Natural killer cell (primary cell): Measurements from ENCODE around the gene KRT37. TPM values are rescaled to one million over a fixed set of nuclear protein-coding genes. Genes with fewer than 3 reads are reported as not detected.
A peak's percentile ranks its signal among the peaks of the same experiment; 100 is the strongest.

ENCODE experiments used
- ATAC-seq, 3 donors: fragments of 150-1000 bp in 2 of 3; fragments of 200-7000 bp in 1 of 3; cut with Tn5 transposase; 1 replicate in 1 of 3; 2 replicates in 2 of 3; pipeline ENCODE4 v1.10.0; 2021; ENCODE audit warnings: mild to moderate bottlenecking in 2 of 3, moderate library complexity in 2 of 3
- DNase-seq, 2 donors: peaks; one replicate each; pipeline versions ENCODE4 v3.0.0 to v3.0.0-alpha.2; 2013 to 2021; ENCODE audit warnings: mixed read lengths in 1 of 2
- H3K27ac ChIP-seq: one replicate; pipeline ENCODE4 v1.5.1; 2013; ENCODE audit warnings: mild to moderate bottlenecking, low read length
- H3K27me3 ChIP-seq: one replicate; pipeline ENCODE4 v1.6.1; 2013; ENCODE audit warnings: low read length; ENCODE audit not compliant: control insufficient read depth, insufficient read depth
- H3K36me3 ChIP-seq: one replicate; pipeline ENCODE4 v1.6.1; 2013; ENCODE audit warnings: low read length; ENCODE audit not compliant: control insufficient read depth, insufficient read depth
- H3K4me1 ChIP-seq: one replicate; pipeline ENCODE4 v1.6.1; 2013; ENCODE audit warnings: low read length; ENCODE audit not compliant: control insufficient read depth, insufficient read depth
- H3K4me3 ChIP-seq: one replicate; pipeline ENCODE4 v1.5.1; 2013; ENCODE audit warnings: low read length
- H3K9me3 ChIP-seq: one replicate; pipeline ENCODE4 v1.6.1; 2013; ENCODE audit warnings: low read length; ENCODE audit not compliant: control insufficient read depth, insufficient read depth
- H3K27ac Mint-ChIP-seq, 2 donors: one replicate each; pipeline ENCODE4 v1.8.0; 2022; ENCODE audit warnings: mild to moderate bottlenecking in 2 of 2, mixed read lengths in 2 of 2, moderate library complexity in 1 of 2
- H3K27me3 Mint-ChIP-seq, 2 donors: one replicate each; pipeline ENCODE4 v1.8.0; 2022; ENCODE audit warnings: low read depth in 2 of 2, mixed read lengths in 2 of 2
- H3K36me3 Mint-ChIP-seq: one replicate; pipeline ENCODE4 v1.8.0; 2022; ENCODE audit warnings: mixed read lengths
- H3K4me1 Mint-ChIP-seq, 2 donors: one replicate each; pipeline ENCODE4 v1.8.0; 2022; ENCODE audit warnings: mixed read lengths in 2 of 2
- H3K4me3 Mint-ChIP-seq: one replicate; pipeline ENCODE4 v1.8.0; 2022; ENCODE audit warnings: mild to moderate bottlenecking, moderate library complexity, mixed read lengths
- H3K9me3 Mint-ChIP-seq, 2 donors: one replicate each; pipeline ENCODE4 v1.8.0; 2022; ENCODE audit warnings: mixed read lengths in 2 of 2
- CTCF ChIP-seq: fragments of 200-600 bp; IDR thresholded peaks from one replicate; pipeline ENCODE4 v1.8.0; 2022; ENCODE audit warnings: antibody characterized with exemption
- WGBS: methylation state at CpG from one replicate; pipeline ENCODE4 v1.1.7; 2013; ENCODE audit warnings: missing lambda C conversion rate; ENCODE audit not compliant: insufficient coverage; 5-methylcytosine and 5-hydroxymethylcytosine counted together
- intact Hi-C: fragments of 100-400 bp; cut with micrococcal nuclease; formaldehyde crosslinking; loops from one replicate; pipeline ENCODE4 v1.14.2; 2022
- total RNA-seq, 4 donors: library from RNA; stranded (reverse); fragments of 120-200 nt in 1 of 4; gene quantifications; one replicate each; pipeline versions ENCODE4 v1.2.3 to v1.2.4, GENCODE V29; 2013 to 2022

The KRT37 gene
- total RNA-seq, 3 donors from 2014 or later (not counting 1 experiment from before 2014, with no cell fraction given): not detected

GRCh38 chr17:41417576-41418015 is 6.8 kb downstream of the KRT37 start:
- no peak for ATAC-seq
- TF ChIP-seq CTCF: peak; percentile 15
- H3K36me3 ChIP-seq: no peaks in the 10 kb centered on the region
- 88% methylated on average over 4 of the region's 4 CpGs for WGBS
- H3K9me3 Mint-ChIP-seq: no peaks in the 10 kb centered on the region
- H3K4me3 ChIP-seq: no peak overlapping the region
- no peaks in the 10 kb centered on the region for H3K4me1 Mint-ChIP-seq
- H3K27me3 ChIP-seq: no peaks in the 10 kb centered on the region
- H3K27ac ChIP-seq: no peak overlapping the region
- H3K36me3 Mint-ChIP-seq: no peaks in the 10 kb centered on the region
- H3K27me3 Mint-ChIP-seq: peaks cover 8 to 21% of the 10 kb centered on the region in 2 donors
- H3K27ac Mint-ChIP-seq: no peak overlapping the region
- intact Hi-C loops: no loop called here
- H3K4me1 ChIP-seq: peaks cover 13% of the 10 kb centered on the region
- DNase-seq: peak in 1 of 2 donors; percentile 12
- H3K9me3 ChIP-seq: no peaks in the 10 kb centered on the region
- H3K4me3 Mint-ChIP-seq: no peak overlapping the region

- H3K4me1 ChIP-seq: peaks cover 13% of the 10 kb centered on the region
- ATAC-seq (no peak), DNase-seq (no peak)
- Mint-ChIP-seq H3K4me1 (no peaks in the 10 kb centered on the region), H3K27me3 (peaks cover 8 to 26% of the 10 kb centered on the region in 2 donors), H3K9me3 (no peaks in the 10 kb centered on the region), H3K36me3 (no peaks in the 10 kb centered on the region), H3K27ac (no peak overlapping the region), H3K4me3 (no peak overlapping the region)
- H3K27me3 ChIP-seq: no peaks in the 10 kb centered on the region
- intact Hi-C loops: no loop called here
- no peak for TF ChIP-seq CTCF
- no peak overlapping the region for H3K4me3 ChIP-seq
- no peak overlapping the region for H3K27ac ChIP-seq
- H3K9me3 ChIP-seq: no peaks in the 10 kb centered on the region
- 91% methylated on average over 6 of the region's 6 CpGs for WGBS
- H3K36me3 ChIP-seq: no peaks in the 10 kb centered on the region
Observed at GRCh38 chr17:41417127-41417526, 7.3 kb downstream of the KRT37 start.

- H3K4me3 ChIP-seq: no peak overlapping the region
- no peak overlapping the region for H3K27ac Mint-ChIP-seq
- no peaks in the 10 kb centered on the region for H3K27me3 ChIP-seq
- 94% methylated on average over 5 of the region's 5 CpGs for WGBS
- H3K36me3 ChIP-seq: no peaks in the 10 kb centered on the region
- intact Hi-C loops: no loop called here
- H3K9me3 Mint-ChIP-seq: no peaks in the 10 kb centered on the region
- H3K27me3 Mint-ChIP-seq: peaks cover 8 to 32% of the 10 kb centered on the region in 2 donors
- H3K4me1 Mint-ChIP-seq: no peaks in the 10 kb centered on the region
- no peak for ATAC-seq
- H3K36me3 Mint-ChIP-seq: no peaks in the 10 kb centered on the region
- no peaks in the 10 kb centered on the region for H3K9me3 ChIP-seq
- H3K4me3 Mint-ChIP-seq: no peak overlapping the region
- DNase-seq: no peak
- no peak overlapping the region for H3K27ac ChIP-seq
- TF ChIP-seq CTCF: no peak
- peaks cover 13% of the 10 kb centered on the region for H3K4me1 ChIP-seq
Observed at GRCh38 chr17:41416479-41416878, 7.9 kb downstream of the KRT37 start.

- Histone ChIP-seq H3K36me3 (no peaks in the 10 kb centered on the region), H3K9me3 (no peaks in the 10 kb centered on the region), H3K4me1 (peaks cover 13% of the 10 kb centered on the region), H3K27me3 (no peaks in the 10 kb centered on the region), H3K27ac (no peak overlapping the region), H3K4me3 (no peak overlapping the region)
- Mint-ChIP-seq H3K36me3 (no peaks in the 10 kb centered on the region), H3K4me3 (no peak overlapping the region), H3K27ac (no peak overlapping the region), H3K4me1 (no peaks in the 10 kb centered on the region), H3K9me3 (no peaks in the 10 kb centered on the region), H3K27me3 (peaks cover 8 to 34% of the 10 kb centered on the region in 2 donors)
- intact Hi-C loops: no loop called here
- no peak for DNase-seq
- no peak for ATAC-seq
- WGBS: 79% methylated on average over 3 of the region's 3 CpGs
- TF ChIP-seq CTCF: no peak
Observed at GRCh38 chr17:41415833-41416335, 8.5 kb downstream of the KRT37 start.
